ENCODE measurements around the gene CYB561.

DNA sequence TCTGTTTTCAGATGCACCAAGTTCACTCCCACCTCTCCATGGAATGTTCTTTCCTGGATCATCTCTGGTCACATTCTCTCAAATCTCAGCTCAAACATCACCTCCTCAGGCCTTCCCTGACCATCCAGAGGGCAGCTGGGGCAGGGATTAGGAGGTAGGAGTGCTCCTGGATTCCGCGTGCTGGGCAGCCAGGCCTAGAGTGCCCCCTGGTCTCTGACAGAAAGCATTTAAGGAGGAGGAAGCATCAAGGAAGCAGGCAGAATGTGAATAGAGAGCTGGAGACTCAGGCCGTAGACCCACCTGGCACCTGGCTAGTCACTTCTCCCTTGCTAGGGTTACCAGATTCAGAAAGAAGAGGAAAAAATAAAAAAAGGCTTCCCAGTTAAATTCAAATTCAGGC lies 2.5 kb upstream of the CYB561 start:
- TF ChIP-seq, protein P1, sequence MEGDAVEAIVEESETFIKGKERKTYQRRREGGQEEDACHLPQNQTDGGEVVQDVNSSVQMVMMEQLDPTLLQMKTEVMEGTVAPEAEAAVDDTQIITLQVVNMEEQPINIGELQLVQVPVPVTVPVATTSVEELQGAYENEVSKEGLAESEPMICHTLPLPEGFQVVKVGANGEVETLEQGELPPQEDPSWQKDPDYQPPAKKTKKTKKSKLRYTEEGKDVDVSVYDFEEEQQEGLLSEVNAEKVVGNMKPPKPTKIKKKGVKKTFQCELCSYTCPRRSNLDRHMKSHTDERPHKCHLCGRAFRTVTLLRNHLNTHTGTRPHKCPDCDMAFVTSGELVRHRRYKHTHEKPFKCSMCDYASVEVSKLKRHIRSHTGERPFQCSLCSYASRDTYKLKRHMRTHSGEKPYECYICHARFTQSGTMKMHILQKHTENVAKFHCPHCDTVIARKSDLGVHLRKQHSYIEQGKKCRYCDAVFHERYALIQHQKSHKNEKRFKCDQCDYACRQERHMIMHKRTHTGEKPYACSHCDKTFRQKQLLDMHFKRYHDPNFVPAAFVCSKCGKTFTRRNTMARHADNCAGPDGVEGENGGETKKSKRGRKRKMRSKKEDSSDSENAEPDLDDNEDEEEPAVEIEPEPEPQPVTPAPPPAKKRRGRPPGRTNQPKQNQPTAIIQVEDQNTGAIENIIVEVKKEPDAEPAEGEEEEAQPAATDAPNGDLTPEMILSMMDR (IDR thresholded peaks at IDR 0.05): no peak
- TF ChIP-seq ZFX (IDR thresholded peaks at IDR 0.05; ENCODE audit: borderline replicate concordance): no peak
